Inflammatory macrophage treated with lipopolysaccharide for 4 hours (primary cell): Measurements from ENCODE around the gene KCNQ1OT1.

Experiments used
- DNase-seq: peaks from one replicate; pipeline ENCODE4 v3.0.0-alpha.2; 2020

Gene KCNQ1OT1

DNA sequence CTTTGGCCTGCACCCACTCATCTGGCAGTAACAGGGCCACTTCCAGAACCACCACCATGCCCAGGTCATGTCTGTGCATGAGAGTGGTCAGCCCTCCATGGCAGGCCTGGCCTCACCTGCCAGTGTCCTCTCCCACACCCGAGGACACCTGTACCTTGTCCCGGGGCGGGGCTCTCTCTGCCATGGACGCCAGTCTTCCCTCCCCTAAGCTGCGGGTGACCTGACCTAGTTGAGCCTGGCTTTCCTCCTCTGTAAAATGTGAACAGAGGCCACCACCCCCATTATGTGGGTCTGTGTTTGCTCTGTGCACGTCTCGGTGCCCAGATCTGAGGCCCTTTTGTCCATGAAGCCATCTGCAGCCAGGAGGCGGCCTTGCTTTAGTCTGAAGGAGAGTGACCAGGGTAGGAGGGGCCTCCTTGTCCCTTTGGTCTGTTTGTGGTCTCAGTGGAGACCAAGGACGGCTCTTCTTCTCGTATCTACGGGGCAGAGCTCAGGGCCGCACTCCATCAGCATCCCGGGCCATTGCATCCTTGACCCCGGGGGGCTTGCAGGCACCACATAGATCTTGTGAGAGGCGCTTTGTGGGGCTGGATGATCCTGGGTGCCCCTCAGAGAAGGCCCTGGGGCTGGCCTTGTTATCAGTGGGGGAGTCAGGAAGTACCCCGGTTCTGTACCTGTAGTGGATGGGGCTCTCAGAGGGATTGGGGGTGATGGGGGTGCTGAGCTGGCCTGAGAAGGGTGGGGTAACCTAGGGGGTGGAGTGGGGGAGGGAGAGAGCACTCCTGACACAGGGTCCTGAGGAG, 133.4 kb downstream of the KCNQ1OT1 start:
- DNase-seq = no peak

DNA sequence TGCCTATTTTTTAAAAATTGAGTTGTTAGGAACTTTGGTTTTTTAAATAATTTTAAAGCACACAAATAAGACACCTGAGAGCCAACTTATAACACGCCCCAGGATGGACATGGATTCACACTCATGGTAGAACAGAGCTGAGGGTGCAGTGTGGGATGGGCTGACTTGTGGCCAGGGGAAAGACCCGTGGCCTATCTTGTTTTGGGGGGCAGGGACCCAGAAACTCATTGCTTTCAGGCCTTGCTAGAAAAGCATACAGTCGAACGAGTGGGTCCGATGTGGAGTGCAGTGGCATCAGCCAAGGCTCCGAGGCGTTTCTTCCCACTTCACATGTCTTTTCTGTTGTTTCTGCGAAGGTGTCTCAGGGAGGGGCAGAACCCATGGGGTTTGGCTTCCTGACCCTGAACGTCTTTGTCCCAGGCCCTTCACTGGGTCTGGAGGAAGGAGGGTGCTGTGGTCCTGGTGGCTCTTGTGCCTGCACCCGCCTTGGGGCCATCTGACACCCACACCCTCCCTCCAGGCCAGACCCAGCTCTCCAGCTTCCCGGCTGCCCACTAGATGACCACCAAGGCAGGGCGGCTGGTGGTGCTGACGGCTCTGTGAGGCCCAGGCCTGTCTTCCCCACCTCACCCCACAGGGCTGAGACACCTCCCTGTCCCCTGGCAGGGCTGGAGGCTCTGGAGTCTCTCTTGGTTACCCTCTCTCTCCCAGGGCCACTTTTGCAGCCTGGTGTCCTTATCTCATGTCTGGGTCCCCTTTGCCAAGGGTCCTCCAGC, 134.2 kb downstream of the KCNQ1OT1 start:
- no peak for DNase-seq

DNA sequence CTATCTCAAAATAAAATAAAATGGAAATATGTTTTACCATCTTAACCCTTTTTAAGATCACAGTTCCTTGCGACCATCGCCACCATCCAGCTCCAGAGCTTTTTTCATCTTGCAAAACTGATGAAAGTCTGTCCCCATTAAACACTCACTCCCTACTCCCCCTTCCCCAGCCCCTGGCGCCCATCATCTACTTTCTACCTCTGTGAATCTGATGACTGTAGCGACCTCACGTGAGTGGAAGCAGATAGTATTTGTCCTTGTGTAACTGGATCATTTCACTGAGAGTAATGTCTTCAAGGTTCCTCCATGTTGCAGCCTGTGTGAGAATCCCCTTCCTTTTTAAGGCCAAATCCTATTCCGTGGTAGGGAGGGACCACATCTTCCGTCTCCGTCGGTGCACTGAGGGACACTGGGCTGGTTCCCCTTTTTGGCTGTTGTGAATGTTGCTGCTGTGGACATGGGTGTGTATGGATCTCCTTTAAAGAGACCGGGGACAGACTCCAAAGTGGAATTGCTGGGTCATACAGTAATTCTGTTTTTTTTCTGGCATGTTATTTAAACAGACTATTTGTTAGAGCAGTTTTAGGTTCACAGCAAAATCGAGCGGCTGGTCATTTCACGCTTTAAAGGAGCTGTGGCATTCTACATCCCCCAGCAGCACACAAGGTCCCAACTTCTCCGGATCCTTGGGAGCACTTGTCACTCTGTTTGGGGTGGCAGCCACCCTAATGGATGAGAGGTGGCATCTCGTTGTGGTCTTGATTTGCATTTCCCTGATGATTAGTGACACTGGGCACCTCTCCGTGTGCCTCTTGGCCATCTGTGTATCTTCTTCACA, 135.0 kb downstream of the KCNQ1OT1 start:
- peak; percentile 22 for DNase-seq

DNA sequence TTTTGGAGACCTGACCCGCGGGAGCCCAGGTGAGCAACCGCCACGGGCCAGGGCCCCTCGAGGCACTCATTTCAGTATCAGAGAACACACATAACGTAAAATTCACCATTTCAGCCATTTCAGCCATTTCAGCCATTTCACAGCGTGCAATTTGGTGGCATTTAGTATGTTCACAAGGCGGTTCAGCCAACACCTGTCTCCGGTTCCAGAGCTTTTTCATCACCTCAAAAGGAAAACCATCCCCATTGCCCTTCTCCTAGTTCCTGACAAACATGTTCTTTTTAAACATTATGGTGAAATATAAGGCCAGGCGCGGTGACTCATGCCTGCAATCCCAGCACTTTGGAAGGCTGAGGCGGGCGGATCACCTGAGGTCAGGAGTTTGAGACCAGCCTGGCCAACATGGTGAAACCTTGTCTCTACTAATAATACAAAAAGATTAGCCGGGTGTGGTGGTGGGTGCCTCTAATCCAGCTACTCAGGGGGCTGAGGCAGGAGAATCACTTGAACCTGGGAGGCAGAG, 135.7 kb downstream of the KCNQ1OT1 start:
- DNase-seq = no peak

DNA sequence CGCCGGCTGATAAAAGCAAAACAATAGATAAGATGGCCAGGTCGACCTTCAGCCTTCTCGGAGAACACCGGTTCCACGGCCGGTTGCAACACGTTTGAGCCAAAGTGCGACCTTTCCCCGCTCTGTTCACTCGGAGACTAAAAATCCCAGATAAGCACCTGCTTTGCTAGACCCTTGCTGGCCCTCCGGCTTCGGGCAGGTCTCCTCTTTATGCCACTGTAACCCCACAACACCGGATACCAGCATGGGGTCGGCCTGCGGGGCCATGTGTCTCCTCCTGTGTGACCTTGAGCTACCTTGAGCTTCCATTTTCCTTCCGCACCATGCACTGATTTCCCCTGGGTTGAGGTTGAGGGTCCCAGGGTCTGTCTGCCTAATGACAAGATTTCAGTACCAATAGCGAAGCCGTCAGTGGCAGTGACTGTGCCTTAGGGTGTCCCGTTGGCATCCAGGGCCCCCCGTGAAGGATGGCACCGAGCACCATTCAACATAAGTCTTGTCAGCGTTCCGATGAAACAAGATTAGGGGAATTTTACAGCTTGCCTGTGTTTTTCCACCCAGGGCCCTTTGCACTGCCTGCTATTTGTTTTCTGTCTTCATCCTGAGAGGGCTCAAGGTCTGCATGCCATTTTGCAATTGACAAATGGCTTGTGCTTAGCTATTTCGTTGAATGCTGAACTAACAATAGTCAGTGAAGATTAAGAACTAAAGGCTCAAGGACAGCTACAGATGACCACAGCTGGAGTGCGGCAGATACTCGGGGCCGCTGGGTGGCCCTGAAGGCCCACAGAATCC, 136.4 kb downstream of the KCNQ1OT1 start:
- no peak for DNase-seq

DNA sequence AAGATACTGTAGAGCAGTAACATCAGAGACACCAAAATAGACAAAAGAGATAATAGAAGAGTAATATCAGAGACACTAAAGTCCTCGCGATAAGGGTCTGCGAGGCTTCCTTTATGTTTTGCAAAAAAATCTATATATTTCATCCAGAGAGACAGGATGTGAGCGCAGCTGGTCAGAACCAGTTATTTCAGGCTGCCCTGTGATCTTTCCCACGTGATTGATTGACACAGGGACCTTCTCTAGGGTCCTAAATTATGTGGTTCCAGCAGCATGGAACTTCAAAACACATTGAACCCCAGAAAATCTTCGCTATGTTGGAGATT, 136.9 kb downstream of the KCNQ1OT1 start:
- DNase-seq = no peak

DNA sequence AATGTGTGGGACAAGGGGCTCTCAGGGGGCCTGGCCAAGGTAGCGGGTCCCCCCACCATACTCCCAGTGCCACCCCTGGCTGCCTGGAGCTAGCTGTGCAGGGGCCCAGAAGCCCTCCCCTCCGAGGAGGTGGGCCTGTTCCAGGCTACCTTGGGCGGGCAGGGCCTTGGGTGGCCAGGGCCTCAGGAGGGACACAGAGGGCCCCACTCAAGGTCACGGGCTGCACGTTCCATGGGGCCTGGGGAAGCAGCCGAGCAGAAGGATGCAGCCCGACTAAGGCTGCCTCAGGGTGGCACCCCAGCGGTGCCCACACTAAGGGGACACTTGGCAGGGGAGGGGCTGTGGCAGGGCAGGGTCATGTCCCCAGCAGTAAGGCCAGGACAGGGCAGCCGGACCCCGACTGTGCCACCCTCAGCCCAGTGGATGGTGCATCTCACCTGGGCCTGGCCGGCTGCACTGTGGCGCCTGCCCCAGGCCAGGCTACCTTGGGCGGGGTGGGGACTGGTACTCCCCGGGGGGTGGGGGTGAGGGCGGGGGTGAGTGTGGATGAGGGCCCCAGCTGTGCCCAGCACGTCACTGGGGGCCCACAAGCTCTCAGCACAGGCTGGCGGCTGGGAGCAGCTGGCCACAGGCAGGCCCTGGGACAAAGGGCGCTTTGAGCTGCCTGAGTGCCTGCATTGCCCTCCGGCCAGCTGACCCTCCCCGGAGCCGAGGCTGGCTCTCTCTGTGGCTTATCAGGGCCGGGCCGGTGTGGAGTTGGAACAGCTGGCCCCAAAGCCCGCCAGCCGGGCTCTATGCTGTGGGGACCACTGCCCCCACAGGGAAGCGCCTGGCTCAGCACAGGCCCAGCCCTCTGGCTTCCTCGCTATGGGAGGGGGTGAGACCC, 137.9 kb downstream of the KCNQ1OT1 start:
- no peak for DNase-seq

DNA sequence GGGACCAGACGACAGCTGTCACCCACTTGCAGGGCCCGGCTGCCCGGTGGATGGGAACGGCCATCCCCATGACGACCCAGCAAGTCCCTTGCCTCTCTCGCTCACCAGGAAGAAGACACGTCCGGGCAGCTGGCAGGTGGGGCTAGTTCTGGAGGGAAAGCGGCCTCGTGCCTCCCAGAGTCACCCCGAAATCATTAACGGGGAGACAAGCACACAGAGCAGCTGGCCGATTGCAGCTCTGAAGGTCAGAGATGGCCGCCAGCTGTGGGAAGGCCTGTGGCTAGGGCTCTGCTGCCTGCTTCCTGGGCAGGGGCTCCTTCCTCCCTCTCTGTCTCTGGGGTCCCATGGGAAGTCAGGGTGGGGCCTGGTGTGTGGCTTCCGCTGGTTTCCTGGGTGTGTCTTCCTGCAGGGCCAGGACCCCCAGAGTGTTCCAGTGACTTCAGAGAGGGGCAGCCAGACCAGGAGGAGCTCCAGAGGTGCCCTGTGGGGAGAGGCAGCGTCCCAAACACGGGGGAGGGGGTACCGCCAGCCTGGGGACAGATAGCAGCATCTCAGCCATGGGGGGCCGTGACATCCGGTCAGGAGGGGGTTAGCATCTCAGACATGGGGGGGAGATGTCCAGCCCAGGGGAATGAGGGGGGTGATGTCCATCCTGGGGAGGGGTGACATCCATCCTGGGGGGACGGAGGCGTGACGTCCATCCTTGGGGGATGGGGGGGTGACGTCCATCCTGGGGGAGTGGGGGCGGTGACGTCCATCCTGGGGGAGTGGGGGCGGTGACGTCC, 140.1 kb downstream of the KCNQ1OT1 start:
- DNase-seq = no peak

DNA sequence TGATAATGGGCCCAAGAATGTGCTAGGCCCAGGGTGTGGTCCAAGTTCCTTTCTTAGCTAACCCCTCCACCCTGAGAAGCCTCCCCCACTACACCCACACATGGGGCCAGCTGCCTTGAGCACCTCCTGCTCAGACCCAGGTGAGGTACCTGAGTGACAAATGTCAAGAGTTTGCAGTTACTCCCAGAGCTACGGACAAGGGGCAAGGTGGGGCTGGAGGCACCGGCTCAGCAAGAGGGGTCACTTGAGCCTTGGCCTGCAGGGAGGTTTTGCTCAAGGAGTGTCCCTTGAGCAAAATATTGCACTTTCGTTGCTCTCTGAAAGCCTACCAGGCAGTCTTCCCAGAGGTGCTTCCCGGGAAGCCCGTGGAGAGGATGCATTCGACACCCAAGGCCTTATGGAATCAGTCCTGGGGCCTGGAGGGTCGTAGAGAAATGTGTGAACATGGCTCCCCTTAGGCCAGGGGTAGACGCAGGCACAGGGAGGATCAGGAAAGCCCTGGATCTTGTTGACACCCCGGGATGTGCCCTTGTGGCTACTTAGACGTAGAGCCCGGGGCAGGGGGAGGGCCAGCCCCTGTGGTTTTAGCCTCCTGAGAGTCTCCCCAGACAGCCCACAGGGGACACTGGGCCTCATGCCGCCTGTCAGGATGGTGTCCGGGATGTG, 140.8 kb downstream of the KCNQ1OT1 start:
- DNase-seq = no peak

DNA sequence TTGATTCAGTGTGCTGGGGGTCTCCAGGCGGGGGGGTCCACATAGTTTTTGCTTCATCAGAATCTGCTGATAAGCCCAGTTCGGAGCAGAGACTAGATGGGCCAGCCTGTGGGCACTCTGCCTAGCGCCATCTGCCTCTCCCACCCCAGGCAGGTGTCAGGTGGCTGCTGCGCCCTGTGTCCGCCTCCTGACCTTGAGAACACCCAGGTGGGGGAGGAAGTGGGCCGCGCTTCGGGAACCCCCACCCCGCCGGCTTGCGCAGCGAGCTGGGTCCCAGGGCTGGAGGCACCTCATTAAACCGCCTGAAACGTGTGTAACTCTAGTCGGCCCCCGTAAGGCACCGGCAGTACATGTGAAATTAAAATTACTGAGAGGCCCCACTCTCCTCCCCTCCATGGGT, 141.4 kb downstream of the KCNQ1OT1 start:
- no peak for DNase-seq
